Measurements from ENCODE around the gene NWD2. TPM values are rescaled to one million over a fixed set of nuclear protein-coding genes. Genes with fewer than 3 reads are reported as not detected.

The NWD2 gene
- polyA plus RNA-seq, 2 of the 4 experiments (the other 2 are of a cell fraction): not detected

DNA sequence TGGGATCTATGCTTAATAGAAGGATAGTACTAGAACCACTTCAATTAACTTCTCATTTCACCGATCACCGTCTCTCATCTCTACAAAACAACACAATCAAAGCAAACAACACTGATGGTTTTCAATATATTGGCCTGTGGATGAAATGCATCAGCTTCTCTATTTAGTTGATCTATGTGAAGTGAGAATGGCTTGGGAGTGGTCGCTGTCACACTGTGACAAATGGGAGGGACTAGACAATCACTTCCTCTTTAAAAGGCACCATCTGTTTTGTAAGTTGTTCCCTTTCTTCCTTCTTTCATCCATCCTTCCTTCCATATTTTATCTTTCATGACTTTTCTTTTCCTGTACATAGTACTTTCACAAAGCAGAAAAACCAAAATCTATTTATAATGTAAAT lies 23.9 kb upstream of the NWD2 start:
- WGBS (ENCODE audit: missing lambda C conversion rate): 23% methylated on average over 3 of the region's 3 CpGs
- no peak overlapping the region for H3K4me2 ChIP-seq
- H3K4me1 ChIP-seq: no peaks in the 10 kb centered on the region
- ChIA-PET CTCF (no interaction called here), POLR2A (no interaction called here)
- H3K4me3 ChIP-seq: no peak overlapping the region
- DNase-seq (ENCODE audit: low read depth in 1 of 2, low spot score in 1 of 2) (no peak), ATAC-seq (no peak), FAIRE-seq (no peak)
- no peak overlapping the region for H3K27ac ChIP-seq
- no peaks in the 10 kb centered on the region for H3K9me3 ChIP-seq
- TF ChIP-seq MAZ (IDR thresholded peaks at IDR 0.05; ENCODE audit: borderline replicate concordance, low read depth, low read length) (no peak), TFCP2L1 (CRISPR knock-in tag; IDR thresholded peaks at IDR 0.05) (no peak), CHD2 (IDR thresholded peaks at IDR 0.05; ENCODE audit: low read length, partially characterized antibody) (no peak), CEBPB (IDR thresholded peaks at IDR 0.05) (no peak), RCOR1 (IDR thresholded peaks at IDR 0.05; ENCODE audit: low read depth, low read length) (no peak), PHF8 (IDR thresholded peaks at IDR 0.05; ENCODE audit: borderline replicate concordance, low read depth) (no peak), NPAS2 (CRISPR knock-in tag; IDR thresholded peaks at IDR 0.05; ENCODE audit: borderline replicate concordance) (no peak), EP300 (IDR thresholded peaks at IDR 0.05) (no peak), HOXA7 (CRISPR knock-in tag; IDR thresholded peaks at IDR 0.05) (no peak), CBX8 (IDR thresholded peaks at IDR 0.05) (no peak), NFE2L2 (conservative IDR thresholded peaks at IDR 0.05; ENCODE audit: low read length) (no peak), ZSCAN20 (CRISPR knock-in tag; IDR thresholded peaks at IDR 0.05) (no peak), ZFP36 (IDR thresholded peaks at IDR 0.05; ENCODE audit: borderline replicate concordance, partially characterized antibody) (no peak)
- TF ChIP-seq, protein P1, sequence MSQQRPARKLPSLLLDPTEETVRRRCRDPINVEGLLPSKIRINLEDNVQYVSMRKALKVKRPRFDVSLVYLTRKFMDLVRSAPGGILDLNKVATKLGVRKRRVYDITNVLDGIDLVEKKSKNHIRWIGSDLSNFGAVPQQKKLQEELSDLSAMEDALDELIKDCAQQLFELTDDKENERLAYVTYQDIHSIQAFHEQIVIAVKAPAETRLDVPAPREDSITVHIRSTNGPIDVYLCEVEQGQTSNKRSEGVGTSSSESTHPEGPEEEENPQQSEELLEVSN (IDR thresholded peaks at IDR 0.05; ENCODE audit: borderline replicate concordance, low read depth): no peak
- TF ChIP-seq, protein P2, sequence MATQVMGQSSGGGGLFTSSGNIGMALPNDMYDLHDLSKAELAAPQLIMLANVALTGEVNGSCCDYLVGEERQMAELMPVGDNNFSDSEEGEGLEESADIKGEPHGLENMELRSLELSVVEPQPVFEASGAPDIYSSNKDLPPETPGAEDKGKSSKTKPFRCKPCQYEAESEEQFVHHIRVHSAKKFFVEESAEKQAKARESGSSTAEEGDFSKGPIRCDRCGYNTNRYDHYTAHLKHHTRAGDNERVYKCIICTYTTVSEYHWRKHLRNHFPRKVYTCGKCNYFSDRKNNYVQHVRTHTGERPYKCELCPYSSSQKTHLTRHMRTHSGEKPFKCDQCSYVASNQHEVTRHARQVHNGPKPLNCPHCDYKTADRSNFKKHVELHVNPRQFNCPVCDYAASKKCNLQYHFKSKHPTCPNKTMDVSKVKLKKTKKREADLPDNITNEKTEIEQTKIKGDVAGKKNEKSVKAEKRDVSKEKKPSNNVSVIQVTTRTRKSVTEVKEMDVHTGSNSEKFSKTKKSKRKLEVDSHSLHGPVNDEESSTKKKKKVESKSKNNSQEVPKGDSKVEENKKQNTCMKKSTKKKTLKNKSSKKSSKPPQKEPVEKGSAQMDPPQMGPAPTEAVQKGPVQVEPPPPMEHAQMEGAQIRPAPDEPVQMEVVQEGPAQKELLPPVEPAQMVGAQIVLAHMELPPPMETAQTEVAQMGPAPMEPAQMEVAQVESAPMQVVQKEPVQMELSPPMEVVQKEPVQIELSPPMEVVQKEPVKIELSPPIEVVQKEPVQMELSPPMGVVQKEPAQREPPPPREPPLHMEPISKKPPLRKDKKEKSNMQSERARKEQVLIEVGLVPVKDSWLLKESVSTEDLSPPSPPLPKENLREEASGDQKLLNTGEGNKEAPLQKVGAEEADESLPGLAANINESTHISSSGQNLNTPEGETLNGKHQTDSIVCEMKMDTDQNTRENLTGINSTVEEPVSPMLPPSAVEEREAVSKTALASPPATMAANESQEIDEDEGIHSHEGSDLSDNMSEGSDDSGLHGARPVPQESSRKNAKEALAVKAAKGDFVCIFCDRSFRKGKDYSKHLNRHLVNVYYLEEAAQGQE (IDR thresholded peaks at IDR 0.05): no peak
- TF ChIP-seq, protein P3, sequence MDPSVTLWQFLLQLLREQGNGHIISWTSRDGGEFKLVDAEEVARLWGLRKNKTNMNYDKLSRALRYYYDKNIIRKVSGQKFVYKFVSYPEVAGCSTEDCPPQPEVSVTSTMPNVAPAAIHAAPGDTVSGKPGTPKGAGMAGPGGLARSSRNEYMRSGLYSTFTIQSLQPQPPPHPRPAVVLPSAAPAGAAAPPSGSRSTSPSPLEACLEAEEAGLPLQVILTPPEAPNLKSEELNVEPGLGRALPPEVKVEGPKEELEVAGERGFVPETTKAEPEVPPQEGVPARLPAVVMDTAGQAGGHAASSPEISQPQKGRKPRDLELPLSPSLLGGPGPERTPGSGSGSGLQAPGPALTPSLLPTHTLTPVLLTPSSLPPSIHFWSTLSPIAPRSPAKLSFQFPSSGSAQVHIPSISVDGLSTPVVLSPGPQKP (IDR thresholded peaks at IDR 0.05; ENCODE audit: low read depth, low read length): no peak

DNA sequence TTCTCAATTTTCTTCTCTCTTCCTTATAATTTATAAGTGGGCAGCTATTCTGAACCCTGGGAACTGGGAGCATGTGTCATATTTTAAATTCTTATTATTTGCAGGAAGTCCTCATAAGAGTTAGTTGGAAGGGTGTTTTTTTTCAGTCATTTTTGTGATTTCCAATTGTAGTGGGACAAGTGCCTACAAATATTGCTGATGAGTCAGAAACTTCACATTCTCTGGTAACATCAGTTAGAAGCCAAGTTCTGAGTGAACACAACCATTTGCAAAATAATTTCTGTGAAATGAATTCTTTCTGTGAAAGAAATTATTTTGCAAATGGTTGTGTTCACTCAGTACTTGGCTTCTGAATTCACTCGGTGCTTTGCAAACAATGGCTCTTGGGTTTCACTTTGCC lies 20.8 kb upstream of the NWD2 start:
- no peak overlapping the region for H3K4me2 ChIP-seq
- 29% methylated on average over 1 of the region's 1 CpG for WGBS (ENCODE audit: missing lambda C conversion rate)
- no peak overlapping the region for H3K27ac ChIP-seq
- FAIRE-seq (no peak), DNase-seq (ENCODE audit: low read depth in 1 of 2, low spot score in 1 of 2) (no peak), ATAC-seq (no peak)
- no peaks in the 10 kb centered on the region for H3K4me1 ChIP-seq
- ChIA-PET POLR2A (no interaction called here), CTCF (no interaction called here)
- H3K9me3 ChIP-seq: no peaks in the 10 kb centered on the region
- H3K4me3 ChIP-seq: no peak overlapping the region
- TF ChIP-seq HOXB13 (CRISPR knock-in tag; IDR thresholded peaks at IDR 0.05; ENCODE audit: low read depth): no peak
- TF ChIP-seq MAFK (IDR thresholded peaks at IDR 0.05; ENCODE audit: partially characterized antibody): peak; percentile 21
- no peak for TF ChIP-seq FOXS1 (CRISPR knock-in tag; IDR thresholded peaks at IDR 0.05)

DNA sequence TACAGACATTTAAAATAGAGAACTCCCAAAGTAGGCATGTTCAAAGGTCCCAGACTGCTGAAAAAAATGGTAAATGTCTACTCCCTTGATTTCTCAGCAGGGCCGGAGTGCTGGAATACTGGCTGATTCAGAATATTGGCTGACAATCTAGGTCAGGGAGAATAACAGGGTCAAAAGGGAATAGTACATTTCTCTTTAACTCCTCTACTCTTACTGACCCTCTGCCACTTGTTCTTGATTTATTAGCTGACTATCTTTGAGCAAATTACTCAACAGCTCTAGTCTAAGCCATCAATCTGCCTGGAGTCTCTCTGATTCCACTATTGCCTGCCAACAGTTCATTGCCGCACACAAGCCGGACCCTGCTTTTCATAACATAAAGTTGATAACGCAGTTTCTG lies 19.7 kb upstream of the NWD2 start:
- Histone ChIP-seq H3K4me1 (no peaks in the 10 kb centered on the region), H3K9me3 (no peaks in the 10 kb centered on the region), H3K4me2 (no peak overlapping the region), H3K27ac (no peak overlapping the region), H3K4me3 (no peak overlapping the region)
- WGBS (ENCODE audit: missing lambda C conversion rate): 53% methylated on average over 4 of the region's 4 CpGs
- POLR2A ChIA-PET: no interaction called here
- FAIRE-seq (no peak), DNase-seq (ENCODE audit: low read depth in 1 of 2, low spot score in 1 of 2) (no peak), ATAC-seq (no peak)
- TF ChIP-seq JUN (IDR thresholded peaks at IDR 0.05) (no peak), EHF (CRISPR knock-in tag; IDR thresholded peaks at IDR 0.05) (no peak), FOSB (CRISPR knock-in tag; IDR thresholded peaks at IDR 0.05) (no peak), HEYL (CRISPR knock-in tag; IDR thresholded peaks at IDR 0.05) (no peak), HOXA7 (CRISPR knock-in tag; IDR thresholded peaks at IDR 0.05) (no peak), KDM5A (IDR thresholded peaks at IDR 0.05) (no peak), ZSCAN20 (CRISPR knock-in tag; IDR thresholded peaks at IDR 0.05) (no peak)
- CTCF ChIA-PET: no interaction called here

Measured in A549 (cell line).